Mesenteric fat pad (tissue), 1 donor: ENCODE results near the gene PARD6B. TPM values are rescaled to one million over a fixed set of nuclear protein-coding genes. Genes with fewer than 3 reads are reported as not detected.
"Not testable (repeated sequence)": the region's sequence is repeated elsewhere in the genome, so short reads cannot be mapped to it uniquely, and the experiment has no call there.

Experiments used
- DNase-seq: peaks from one replicate; pipeline ENCODE4 v3.0.0-alpha.2; 2020; ENCODE audit warnings: low spot score
- long read RNA-seq: library from polyadenylated mRNA; unstranded; transcript quantifications from one replicate; pipeline ENCODE4 v2.0.0, GENCODE V29; 2020
- total RNA-seq: library from RNA; stranded (reverse); fragmentation: NEBNext Ultra II Directional; extraction: Animal tissue kit (Norgen Biotek cat#: 25700); gene quantifications from one replicate; pipeline ENCODE4 v1.2.1, GENCODE V29; 2021
- donor health status: DM: yes; HTN: yes; CAD: no.

The PARD6B gene
- total RNA-seq: 2.0 TPM
- long read RNA-seq: 0 reads

GRCh38 chr20:50731055-50731929, at the start of gene PARD6B:
Gene PARD6B, plus strand, starts transcription at chr20:50731580. Its CDS starts 207 bp downstream, at chr20:50731787.
- DNase-seq: peak; percentile 98

GRCh38 chr20:50682065-50682464, 49.3 kb upstream of the PARD6B start:
- no peak for DNase-seq

- no peak for DNase-seq
These were observed 48.3 kb upstream of the PARD6B start for GRCh38 chr20:50682947-50683530.

GRCh38 chr20:50683570-50683969, 47.8 kb upstream of the PARD6B start:
- no peak for DNase-seq

GRCh38 chr20:50686821-50687220, 44.6 kb upstream of the PARD6B start:
- no peak for DNase-seq

GRCh38 chr20:50688256-50688975, 43.0 kb upstream of the PARD6B start:
- no peak for DNase-seq

GRCh38 chr20:50689864-50690649, 41.3 kb upstream of the PARD6B start:
- no peak for DNase-seq

GRCh38 chr20:50690650-50691572, 40.5 kb upstream of the PARD6B start, which contains the start of gene RIPOR3:
Gene RIPOR3, minus strand, starts transcription at chr20:50691542. Its CDS starts 414 bp downstream, at chr20:50691128.
- DNase-seq: no peak

GRCh38 chr20:50691573-50692551, 39.5 kb upstream of the PARD6B start:
- DNase-seq: no peak

- no peak for DNase-seq
These were observed 38.8 kb upstream of the PARD6B start for GRCh38 chr20:50692552-50692933.

- no peak for DNase-seq
These were observed 38.4 kb upstream of the PARD6B start for GRCh38 chr20:50693001-50693400.

- DNase-seq: no peak
These were observed 36.8 kb upstream of the PARD6B start for GRCh38 chr20:50694379-50695134.

- no peak for DNase-seq
These were observed 36.1 kb upstream of the PARD6B start for GRCh38 chr20:50695135-50695872.

GRCh38 chr20:50698255-50698654, 33.1 kb upstream of the PARD6B start:
- DNase-seq: not testable (repeated sequence)

- no peak for DNase-seq
These were observed 31.7 kb upstream of the PARD6B start for GRCh38 chr20:50699688-50700087.

- DNase-seq: no peak
These were observed 30.1 kb upstream of the PARD6B start for GRCh38 chr20:50701041-50701963.
